GM19324 (cell line): ENCODE data around the gene JUP.

Experiments used
- ATAC-seq: cut with Tn5 transposase; IDR thresholded peaks from one replicate; pipeline ENCODE4 v1.9.1; 2021; ENCODE audit warnings: mild to moderate bottlenecking, moderate library complexity; ENCODE audit not compliant: unreplicated experiment, low FRiP score

The JUP gene

GRCh38 chr17:41762391-41762790 is 24.1 kb downstream of the JUP start:
- ATAC-seq: no peak

- no peak for ATAC-seq
Observed at GRCh38 chr17:41760878-41761277, 25.6 kb downstream of the JUP start.

- ATAC-seq: no peak
Observed at GRCh38 chr17:41758601-41759000, 27.9 kb downstream of the JUP start.

- no peak for ATAC-seq
Observed at GRCh38 chr17:41754066-41754465, 32.4 kb downstream of the JUP start.

- ATAC-seq: no peak
Observed at GRCh38 chr17:41751288-41751687, 35.2 kb downstream of the JUP start.

- ATAC-seq: no peak
Observed at GRCh38 chr17:41750862-41751261, 35.6 kb downstream of the JUP start.

GRCh38 chr17:41748275-41748674 is 38.2 kb downstream of the JUP start:
- ATAC-seq: no peak

GRCh38 chr17:41741709-41742108 is 44.8 kb downstream of the JUP start:
- ATAC-seq: no peak

GRCh38 chr17:41740506-41740905 is 46.0 kb downstream of the JUP start:
- ATAC-seq: no peak

- ATAC-seq: no peak
Observed at GRCh38 chr17:41739661-41740352, 46.7 kb downstream of the JUP start.

- ATAC-seq: no peak
Observed at GRCh38 chr17:41738801-41739112, 47.8 kb downstream of the JUP start.

GRCh38 chr17:41738077-41738800 is 48.3 kb downstream of the JUP start:
- ATAC-seq: peak; percentile 70

GRCh38 chr17:41737680-41738023 is 48.9 kb downstream of the JUP start:
- ATAC-seq: no peak

- no peak for ATAC-seq
Observed at GRCh38 chr17:41736983-41737679, 49.4 kb downstream of the JUP start.

- no peak for ATAC-seq
Observed at GRCh38 chr17:41735744-41736143, 50.8 kb downstream of the JUP start.

GRCh38 chr17:41734949-41735313 is 51.6 kb downstream of the JUP start:
- no peak for ATAC-seq

- no peak for ATAC-seq
Observed at GRCh38 chr17:41734139-41734948, 52.2 kb downstream of the JUP start, which contains the start of gene HAP1. TSS of gene HAP1 (minus strand) at chr17:41734643. CDS start at chr17:41734634, 9 bp downstream.

GRCh38 chr17:41733348-41734138 is 53.0 kb downstream of the JUP start:
- no peak for ATAC-seq

GRCh38 chr17:41731836-41732235 is 54.7 kb downstream of the JUP start:
- ATAC-seq: no peak

GRCh38 chr17:41730479-41730878 is 56.0 kb downstream of the JUP start:
- no peak for ATAC-seq
